NT2/D1 (cell line): ENCODE data around the gene BCDIN3D.

Experiments
- YY1 ChIP-seq: IDR thresholded peaks from 2 replicates; pipeline ENCODE4 v1.6.1; 2011; ENCODE audit not compliant: insufficient read length, insufficient read depth
- ZNF274 ChIP-seq: IDR thresholded peaks from 2 replicates; pipeline ENCODE4 v1.6.1; 2011; ENCODE audit warnings: mild to moderate bottlenecking, low read depth, low read length

DNA sequence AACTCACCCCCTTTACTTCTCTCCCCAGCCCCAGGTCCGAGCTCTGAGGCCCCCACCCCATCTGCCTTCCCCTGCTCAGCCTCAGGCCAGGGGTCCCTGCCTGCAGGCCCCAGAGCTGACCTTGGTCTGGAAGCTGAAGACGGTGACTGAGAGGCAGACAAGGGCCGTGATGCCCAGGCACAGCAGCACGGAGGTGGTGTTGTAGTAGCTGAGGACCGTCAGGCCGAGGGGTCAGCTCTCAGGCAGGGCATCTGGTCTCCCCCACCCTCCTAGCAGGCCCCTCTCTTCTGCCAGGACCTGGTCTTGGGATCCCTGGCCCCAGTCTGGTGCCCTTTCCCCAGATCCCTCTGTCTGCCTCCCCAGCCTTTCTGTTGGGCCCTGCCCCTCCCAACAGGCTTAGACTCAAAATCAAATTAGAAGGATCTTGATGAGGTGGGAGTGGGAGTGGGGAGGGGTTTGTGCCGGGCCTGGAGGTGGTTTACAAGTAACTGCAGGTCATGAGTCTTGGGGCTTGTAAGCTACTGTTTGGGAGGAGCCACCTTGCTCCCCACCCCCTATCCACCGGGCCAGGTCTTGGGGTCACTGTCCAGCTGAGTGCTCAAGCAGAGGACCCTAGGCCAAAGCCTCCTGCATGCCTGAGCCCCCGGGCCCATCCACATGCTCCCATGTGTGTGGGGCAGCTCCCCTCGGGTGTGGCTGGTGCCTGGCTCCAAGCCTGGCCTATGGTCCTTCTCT is 46.6 kb upstream of the BCDIN3D start:
- no peak for TF ChIP-seq ZNF274
- TF ChIP-seq YY1: no peak
